ENCODE results near the gene PARP8.

PARP8 gene

GRCh38 chr5:50855001-50855400, 188.6 kb downstream of the PARP8 start:
- DNase-seq = no peak

- no peak for DNase-seq
Measured at GRCh38 chr5:50856401-50857119, 190.1 kb downstream of the PARP8 start.

- no peak for DNase-seq
Measured at GRCh38 chr5:50863534-50864170, 197.2 kb downstream of the PARP8 start.

- no peak for DNase-seq
Measured at GRCh38 chr5:50864466-50864865, 198.0 kb downstream of the PARP8 start.

GRCh38 chr5:50866415-50866814, 200.0 kb downstream of the PARP8 start:
- no peak for DNase-seq

- DNase-seq = no peak
Measured at GRCh38 chr5:50867140-50867539, 200.7 kb downstream of the PARP8 start.

- DNase-seq = no peak
Measured at GRCh38 chr5:50873595-50874277, 207.3 kb downstream of the PARP8 start.

GRCh38 chr5:50874306-50875001, 208.0 kb downstream of the PARP8 start:
- no peak for DNase-seq

- DNase-seq = no peak
Measured at GRCh38 chr5:50875002-50875344, 208.5 kb downstream of the PARP8 start.

GRCh38 chr5:50878470-50878869, 212.0 kb downstream of the PARP8 start:
- DNase-seq = no peak

GRCh38 chr5:50881407-50881806, 215.0 kb downstream of the PARP8 start:
- DNase-seq = no peak

GRCh38 chr5:50886657-50887345, 220.4 kb downstream of the PARP8 start:
- DNase-seq = peak; percentile 6

GRCh38 chr5:50887889-50888633, 221.6 kb downstream of the PARP8 start:
- no peak for DNase-seq

GRCh38 chr5:50888751-50889150, 222.3 kb downstream of the PARP8 start:
- no peak for DNase-seq

GRCh38 chr5:50889790-50890189, 223.4 kb downstream of the PARP8 start:
- no peak for DNase-seq

All from NCI-H1105 (cell line).